WTC11 (cell line): ENCODE results near the gene FLT3. TPM values are rescaled to one million over a fixed set of nuclear protein-coding genes. Genes with fewer than 3 reads are reported as not detected.

Experiments used
- ATAC-seq: fragments of 200-7000 bp; cut with Tn5 transposase; 2 replicates; pipeline ENCODE4 v1.10.0; 2021; ENCODE audit warnings: mild to moderate bottlenecking, moderate library complexity
- CTCF ChIA-PET: fragments of 300-600 bp; sonication (Branson Sonifier 250); formaldehyde crosslinking; loops from one replicate; lab custom pipeline; 2021; ENCODE audit warnings: antibody characterized with exemption; lab: Charles Lee
- POLR2A ChIA-PET: fragments of 350-600 bp; sonication (Branson Sonifier 250); formaldehyde crosslinking; loops from one replicate; lab custom pipeline; 2021; ENCODE audit warnings: antibody characterized with exemption; lab: Charles Lee
- DNase-seq: peaks from one replicate; pipeline ENCODE4 v3.0.0; 2021; ENCODE audit warnings: low spot score
- H3K27ac Mint-ChIP-seq: 2 replicates; pipeline ENCODE4 v1.8.0; 2021; ENCODE audit warnings: mixed read lengths
- H3K27me3 Mint-ChIP-seq: 2 replicates; pipeline ENCODE4 v1.8.0; 2021; ENCODE audit warnings: low read depth, mild to moderate bottlenecking, moderate library complexity, mixed read lengths
- H3K36me3 Mint-ChIP-seq: 2 replicates; pipeline ENCODE4 v1.8.0; 2021; ENCODE audit warnings: mixed read lengths
- H3K4me1 Mint-ChIP-seq: 2 replicates; pipeline ENCODE4 v1.8.0; 2022; ENCODE audit warnings: mixed read lengths
- H3K4me3 Mint-ChIP-seq: 2 replicates; pipeline ENCODE4 v1.8.0; 2021; ENCODE audit warnings: mild to moderate bottlenecking, moderate library complexity, mixed read lengths
- H3K9me3 Mint-ChIP-seq: 2 replicates; pipeline ENCODE4 v1.8.0; 2021; ENCODE audit warnings: mixed read lengths
- AR ChIP-seq: fragments of 250-450 bp; sonication (Bioruptor Pico); IDR thresholded peaks from 2 replicates; pipeline ENCODE4 v1.9.0; 2021; ENCODE audit warnings: mild to moderate bottlenecking
- CBFB ChIP-seq: sonication (generic); formaldehyde crosslinking; IDR thresholded peaks from 2 replicates; pipeline ENCODE4 v1.8.1; 2022; ENCODE audit warnings: mild to moderate bottlenecking, low read depth, missing genetic modification reagents
- CREB1 ChIP-seq: sonication (generic); formaldehyde crosslinking; IDR thresholded peaks from 2 replicates; pipeline ENCODE4 v1.8.0; 2023; ENCODE audit warnings: mild to moderate bottlenecking, missing genetic modification reagents
- E2F4 ChIP-seq: sonication (generic); formaldehyde crosslinking; IDR thresholded peaks from 2 replicates; pipeline ENCODE4 v1.8.1; 2022; ENCODE audit warnings: low read depth, mild to moderate bottlenecking, moderate library complexity, missing genetic modification reagents, borderline replicate concordance
- ERG ChIP-seq: fragments of 250-450 bp; sonication (Bioruptor Pico); IDR thresholded peaks from 2 replicates; pipeline ENCODE4 v1.8.0; 2021; ENCODE audit warnings: mild to moderate bottlenecking
- GRHL2 ChIP-seq: fragments of 250-450 bp; sonication (Bioruptor Pico); IDR thresholded peaks from 2 replicates; pipeline ENCODE4 v1.8.0; 2022; ENCODE audit warnings: mild to moderate bottlenecking, moderate library complexity; ENCODE audit not compliant: insufficient replicate concordance, severe bottlenecking
- HMGXB4 ChIP-seq: sonication (generic); formaldehyde crosslinking; IDR thresholded peaks from 2 replicates; pipeline ENCODE4 v1.8.1; 2023; ENCODE audit warnings: mild to moderate bottlenecking, moderate library complexity, missing genetic modification reagents
- SP1 ChIP-seq: sonication (generic); formaldehyde crosslinking; conservative IDR thresholded peaks from 2 replicates; pipeline ENCODE4 v1.8.1; 2022; ENCODE audit warnings: missing genetic modification reagents
- USF1 ChIP-seq: sonication (generic); formaldehyde crosslinking; IDR thresholded peaks from 2 replicates; pipeline ENCODE4 v1.8.0; 2022; ENCODE audit warnings: mild to moderate bottlenecking, missing genetic modification reagents
- ZBTB21 ChIP-seq: sonication (generic); formaldehyde crosslinking; IDR thresholded peaks from 2 replicates; pipeline ENCODE4 v1.8.1; 2023; ENCODE audit warnings: mild to moderate bottlenecking, missing genetic modification reagents, borderline replicate concordance
- ZNF138 ChIP-seq: sonication (generic); formaldehyde crosslinking; conservative IDR thresholded peaks from 2 replicates; pipeline ENCODE4 v1.8.1; 2022; ENCODE audit warnings: mild to moderate bottlenecking, moderate library complexity, missing genetic modification reagents
- ZNF232 ChIP-seq: sonication (generic); formaldehyde crosslinking; IDR thresholded peaks from 2 replicates; pipeline ENCODE4 v1.8.0; 2022; ENCODE audit warnings: mild to moderate bottlenecking, missing genetic modification reagents
- ZNF263 ChIP-seq: sonication (generic); formaldehyde crosslinking; IDR thresholded peaks from 2 replicates; pipeline ENCODE4 v1.8.1; 2022; ENCODE audit warnings: low read depth, mild to moderate bottlenecking, moderate library complexity, missing genetic modification reagents
- total RNA-seq: library from RNA; stranded (reverse); gene quantifications from 3 replicates; pipeline ENCODE4 v1.2.3, GENCODE V29; 2021

Gene FLT3
- total RNA-seq, 1 experiment from 2014 or later: 0.15 TPM

- CTCF ChIA-PET: no interaction called here
- no peak for ATAC-seq
Observed at GRCh38 chr13:28037399-28037798, 63.0 kb downstream of the FLT3 start.

GRCh38 chr13:28035146-28035782 is 65.1 kb downstream of the FLT3 start:
- POLR2A ChIA-PET: interaction anchor here (0.6 kb wide), 1 partner anchor 83 kb away, joined by 3 read pairs; no protein-coding TSS in a partner anchor

More at GRCh38 chr13:28037399-28037798, 63.0 kb downstream of the FLT3 start:
- DNase-seq: no peak
- POLR2A ChIA-PET: no interaction called here
- peaks cover 3% of the 10 kb centered on the region; the same call in 1 of the 2 replicates for H3K4me1 Mint-ChIP-seq
- peaks cover 3% of the 10 kb centered on the region; the same call in 1 of the 2 replicates for H3K36me3 Mint-ChIP-seq
- H3K27me3 Mint-ChIP-seq: peaks cover 10% of the 10 kb centered on the region
- H3K27ac Mint-ChIP-seq: no peak overlapping the region
- peaks cover 12% of the 10 kb centered on the region for H3K9me3 Mint-ChIP-seq
- no peak overlapping the region for H3K4me3 Mint-ChIP-seq
- TF ChIP-seq ERG (CRISPR knock-in tag): no peak
- TF ChIP-seq SP1 (CRISPR knock-in tag): no peak
- no peak for TF ChIP-seq CREB1 (CRISPR knock-in tag)
- no peak for TF ChIP-seq AR
- no peak for TF ChIP-seq ZBTB21 (CRISPR knock-in tag)

More at GRCh38 chr13:28035146-28035782, 65.1 kb downstream of the FLT3 start:
- Mint-ChIP-seq H3K4me1 (no peaks in the 10 kb centered on the region), H3K4me3 (no peak overlapping the region), H3K27ac (no peak overlapping the region), H3K36me3 (peaks cover 3% of the 10 kb centered on the region; the same call in 1 of the 2 replicates), H3K27me3 (peaks cover 10% of the 10 kb centered on the region), H3K9me3 (peaks cover 12% of the 10 kb centered on the region)
- ATAC-seq (no peak), DNase-seq (no peak)
- TF ChIP-seq E2F4 (CRISPR knock-in tag) (no peak), GRHL2 (CRISPR knock-in tag) (no peak), USF1 (CRISPR knock-in tag) (no peak), ZNF232 (CRISPR knock-in tag) (no peak), CBFB (CRISPR knock-in tag) (no peak), HMGXB4 (CRISPR knock-in tag) (no peak), CREB1 (CRISPR knock-in tag) (no peak), ZNF138 (no peak), ZNF263 (CRISPR knock-in tag) (no peak), ERG (CRISPR knock-in tag) (no peak)
- CTCF ChIA-PET: no interaction called here
